ENCODE measurements around the gene MON1A. TPM values are rescaled to one million over a fixed set of nuclear protein-coding genes. Genes with fewer than 3 reads are reported as not detected.

MON1A gene
- total and polyA plus RNA-seq, 4 donors: 4.6 to 9.5 (median 8.2) TPM

DNA sequence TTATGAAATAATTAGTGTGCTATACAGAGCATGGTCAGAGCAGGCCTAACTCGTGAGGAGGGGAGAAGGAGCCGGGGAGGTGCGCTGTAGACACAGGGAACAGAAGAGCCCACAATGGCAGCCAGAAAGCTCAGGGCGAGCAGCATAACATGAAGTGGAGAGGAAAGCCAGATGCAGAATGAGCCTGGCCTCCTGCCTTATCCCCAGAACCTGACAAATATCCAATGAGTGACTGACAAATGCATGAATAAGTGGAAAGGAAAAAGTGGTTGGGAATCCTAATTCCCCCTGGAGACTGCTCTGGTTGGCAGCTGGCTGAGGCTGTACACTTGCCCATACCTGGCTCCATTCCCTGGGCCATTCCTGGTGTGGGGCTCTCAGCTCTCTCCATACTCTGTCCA lies 16.7 kb downstream of the MON1A start (continued):
- TF ChIP-seq, protein P1, sequence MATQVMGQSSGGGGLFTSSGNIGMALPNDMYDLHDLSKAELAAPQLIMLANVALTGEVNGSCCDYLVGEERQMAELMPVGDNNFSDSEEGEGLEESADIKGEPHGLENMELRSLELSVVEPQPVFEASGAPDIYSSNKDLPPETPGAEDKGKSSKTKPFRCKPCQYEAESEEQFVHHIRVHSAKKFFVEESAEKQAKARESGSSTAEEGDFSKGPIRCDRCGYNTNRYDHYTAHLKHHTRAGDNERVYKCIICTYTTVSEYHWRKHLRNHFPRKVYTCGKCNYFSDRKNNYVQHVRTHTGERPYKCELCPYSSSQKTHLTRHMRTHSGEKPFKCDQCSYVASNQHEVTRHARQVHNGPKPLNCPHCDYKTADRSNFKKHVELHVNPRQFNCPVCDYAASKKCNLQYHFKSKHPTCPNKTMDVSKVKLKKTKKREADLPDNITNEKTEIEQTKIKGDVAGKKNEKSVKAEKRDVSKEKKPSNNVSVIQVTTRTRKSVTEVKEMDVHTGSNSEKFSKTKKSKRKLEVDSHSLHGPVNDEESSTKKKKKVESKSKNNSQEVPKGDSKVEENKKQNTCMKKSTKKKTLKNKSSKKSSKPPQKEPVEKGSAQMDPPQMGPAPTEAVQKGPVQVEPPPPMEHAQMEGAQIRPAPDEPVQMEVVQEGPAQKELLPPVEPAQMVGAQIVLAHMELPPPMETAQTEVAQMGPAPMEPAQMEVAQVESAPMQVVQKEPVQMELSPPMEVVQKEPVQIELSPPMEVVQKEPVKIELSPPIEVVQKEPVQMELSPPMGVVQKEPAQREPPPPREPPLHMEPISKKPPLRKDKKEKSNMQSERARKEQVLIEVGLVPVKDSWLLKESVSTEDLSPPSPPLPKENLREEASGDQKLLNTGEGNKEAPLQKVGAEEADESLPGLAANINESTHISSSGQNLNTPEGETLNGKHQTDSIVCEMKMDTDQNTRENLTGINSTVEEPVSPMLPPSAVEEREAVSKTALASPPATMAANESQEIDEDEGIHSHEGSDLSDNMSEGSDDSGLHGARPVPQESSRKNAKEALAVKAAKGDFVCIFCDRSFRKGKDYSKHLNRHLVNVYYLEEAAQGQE (IDR thresholded peaks at IDR 0.05): no peak
- no peak for TF ChIP-seq RXRA (IDR thresholded peaks at IDR 0.05)
- TF ChIP-seq EGR1 (IDR thresholded peaks at IDR 0.05; ENCODE audit: low read depth in 2 of 2): no peak
- no peak for TF ChIP-seq GABPA (IDR thresholded peaks at IDR 0.05 in 1 of 2, conservative IDR thresholded peaks at IDR 0.05 in 1 of 2)
- no peak for TF ChIP-seq TAF1 (conservative IDR thresholded peaks at IDR 0.05)
- no peak for TF ChIP-seq NR2F2 (IDR thresholded peaks at IDR 0.05)
- TF ChIP-seq, protein P2, sequence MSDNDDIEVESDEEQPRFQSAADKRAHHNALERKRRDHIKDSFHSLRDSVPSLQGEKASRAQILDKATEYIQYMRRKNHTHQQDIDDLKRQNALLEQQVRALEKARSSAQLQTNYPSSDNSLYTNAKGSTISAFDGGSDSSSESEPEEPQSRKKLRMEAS (IDR thresholded peaks at IDR 0.05): no peak

DNA sequence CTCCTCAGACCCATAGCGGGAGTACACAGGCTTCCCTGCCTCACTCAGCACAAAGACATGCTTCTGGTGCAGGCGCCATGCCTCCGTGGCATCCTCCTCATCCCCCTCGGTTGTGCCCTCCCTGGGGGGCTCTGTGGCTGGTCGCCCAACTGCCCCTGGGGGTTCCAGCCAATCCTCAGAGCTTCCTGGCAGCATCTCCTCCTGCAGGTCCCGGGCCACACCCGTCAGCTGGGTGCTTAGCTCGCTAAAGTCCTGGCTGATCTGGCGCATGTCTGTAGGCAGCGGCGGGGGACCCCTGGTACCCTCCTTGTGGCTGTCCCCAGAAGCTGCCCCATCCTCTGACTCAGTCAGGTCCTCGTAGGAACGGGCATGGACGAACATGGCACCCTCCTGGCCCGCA lies 18.0 kb downstream of the MON1A start:
- no peak overlapping the region for H3K9ac ChIP-seq (ENCODE audit: low read depth in 1 of 2, low read length in 2 of 2)
- no peaks in the 10 kb centered on the region for H3K4me1 ChIP-seq (ENCODE audit: control insufficient read depth in 4 of 4, insufficient read depth in 4 of 4, low read length in 3 of 4)
- H3K36me3 ChIP-seq (ENCODE audit: control insufficient read depth in 4 of 4, insufficient read depth in 3 of 4, low read depth in 1 of 4, low read length in 3 of 4): peaks cover 2 to 41% (median 6%) of the 10 kb centered on the region in 4 donors
- WGBS: 95% methylated on average over 15 of the region's 15 CpGs
- no peak overlapping the region for H3K4me3 ChIP-seq (ENCODE audit: low read depth in 1 of 3, low read length in 3 of 3)
- TF ChIP-seq, protein P3, sequence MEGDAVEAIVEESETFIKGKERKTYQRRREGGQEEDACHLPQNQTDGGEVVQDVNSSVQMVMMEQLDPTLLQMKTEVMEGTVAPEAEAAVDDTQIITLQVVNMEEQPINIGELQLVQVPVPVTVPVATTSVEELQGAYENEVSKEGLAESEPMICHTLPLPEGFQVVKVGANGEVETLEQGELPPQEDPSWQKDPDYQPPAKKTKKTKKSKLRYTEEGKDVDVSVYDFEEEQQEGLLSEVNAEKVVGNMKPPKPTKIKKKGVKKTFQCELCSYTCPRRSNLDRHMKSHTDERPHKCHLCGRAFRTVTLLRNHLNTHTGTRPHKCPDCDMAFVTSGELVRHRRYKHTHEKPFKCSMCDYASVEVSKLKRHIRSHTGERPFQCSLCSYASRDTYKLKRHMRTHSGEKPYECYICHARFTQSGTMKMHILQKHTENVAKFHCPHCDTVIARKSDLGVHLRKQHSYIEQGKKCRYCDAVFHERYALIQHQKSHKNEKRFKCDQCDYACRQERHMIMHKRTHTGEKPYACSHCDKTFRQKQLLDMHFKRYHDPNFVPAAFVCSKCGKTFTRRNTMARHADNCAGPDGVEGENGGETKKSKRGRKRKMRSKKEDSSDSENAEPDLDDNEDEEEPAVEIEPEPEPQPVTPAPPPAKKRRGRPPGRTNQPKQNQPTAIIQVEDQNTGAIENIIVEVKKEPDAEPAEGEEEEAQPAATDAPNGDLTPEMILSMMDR (IDR thresholded peaks at IDR 0.05; ENCODE audit: low read depth, low read length, missing input control): no peak
- TF ChIP-seq NR2F2 (IDR thresholded peaks at IDR 0.05): no peak
- TF ChIP-seq, protein P2 (IDR thresholded peaks at IDR 0.05): no peak
- TF ChIP-seq FOXA2 (IDR thresholded peaks at IDR 0.05): no peak
- no peak for TF ChIP-seq HNF4G (IDR thresholded peaks at IDR 0.05)
- TF ChIP-seq RXRA (IDR thresholded peaks at IDR 0.05): no peak
- TF ChIP-seq, protein P4, sequence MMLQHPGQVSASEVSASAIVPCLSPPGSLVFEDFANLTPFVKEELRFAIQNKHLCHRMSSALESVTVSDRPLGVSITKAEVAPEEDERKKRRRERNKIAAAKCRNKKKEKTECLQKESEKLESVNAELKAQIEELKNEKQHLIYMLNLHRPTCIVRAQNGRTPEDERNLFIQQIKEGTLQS (IDR thresholded peaks at IDR 0.05): no peak
- no peak for TF ChIP-seq GABPA (IDR thresholded peaks at IDR 0.05 in 1 of 2, conservative IDR thresholded peaks at IDR 0.05 in 1 of 2)
- no peak for TF ChIP-seq HNF4A (conservative IDR thresholded peaks at IDR 0.05)
- no peak for TF ChIP-seq TAF1 (conservative IDR thresholded peaks at IDR 0.05)
- no peak for TF ChIP-seq YY1 (IDR thresholded peaks at IDR 0.05)
- no peak overlapping the region for H3K27ac ChIP-seq (ENCODE audit: low read depth in 1 of 2, low read length in 2 of 2)
- no peaks in the 10 kb centered on the region for H3K9me3 ChIP-seq (ENCODE audit: control insufficient read depth in 4 of 4, low read length in 3 of 4)
- H3K27me3 ChIP-seq (ENCODE audit: control insufficient read depth in 4 of 4, insufficient read depth in 4 of 4, low read length in 3 of 4): no peaks in the 10 kb centered on the region
- DNase-seq (ENCODE audit: low spot score): no peak

DNA sequence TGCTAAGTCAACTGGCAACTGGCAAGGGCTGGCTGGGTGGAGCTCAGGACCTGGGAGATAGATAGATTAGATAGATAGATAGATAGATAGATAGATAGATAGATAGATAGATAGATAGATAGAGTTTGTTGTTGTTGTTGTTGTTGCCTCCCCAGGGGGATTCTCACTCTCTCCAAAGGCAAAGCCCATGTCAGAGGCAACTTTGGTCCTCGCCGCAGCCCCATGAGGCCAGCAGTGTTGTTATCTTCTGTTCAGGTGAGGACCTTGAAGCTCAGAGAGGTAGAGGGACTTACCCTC lies 18.5 kb downstream of the MON1A start:
- no peak overlapping the region for H3K27ac ChIP-seq (ENCODE audit: low read depth in 1 of 2, low read length in 2 of 2)
- H3K4me3 ChIP-seq (ENCODE audit: low read depth in 1 of 3, low read length in 3 of 3): no peak overlapping the region
- DNase-seq (ENCODE audit: low spot score): no peak
- H3K4me1 ChIP-seq (ENCODE audit: control insufficient read depth in 4 of 4, insufficient read depth in 4 of 4, low read length in 3 of 4): peaks cover 0 to 4% (median under 1%) of the 10 kb centered on the region in 4 donors
- no peaks in the 10 kb centered on the region for H3K9me3 ChIP-seq (ENCODE audit: control insufficient read depth in 4 of 4, low read length in 3 of 4)
- no peak overlapping the region for H3K9ac ChIP-seq (ENCODE audit: low read depth in 1 of 2, low read length in 2 of 2)
- peaks cover 2 to 41% (median 6%) of the 10 kb centered on the region in 4 donors for H3K36me3 ChIP-seq (ENCODE audit: control insufficient read depth in 4 of 4, insufficient read depth in 3 of 4, low read depth in 1 of 4, low read length in 3 of 4)
- no peaks in the 10 kb centered on the region for H3K27me3 ChIP-seq (ENCODE audit: control insufficient read depth in 4 of 4, insufficient read depth in 4 of 4, low read length in 3 of 4)
- WGBS: 99% methylated on average over 2 of the region's 2 CpGs
- TF ChIP-seq, protein P3 (IDR thresholded peaks at IDR 0.05; ENCODE audit: low read depth, low read length, missing input control): no peak
- no peak for TF ChIP-seq RXRA (IDR thresholded peaks at IDR 0.05)
- no peak for TF ChIP-seq FOXA2 (IDR thresholded peaks at IDR 0.05)
- no peak for TF ChIP-seq EGR1 (IDR thresholded peaks at IDR 0.05; ENCODE audit: low read depth in 2 of 2)
- TF ChIP-seq HNF4G (IDR thresholded peaks at IDR 0.05): no peak
- no peak for TF ChIP-seq YY1 (IDR thresholded peaks at IDR 0.05)
- TF ChIP-seq, protein P4 (IDR thresholded peaks at IDR 0.05): no peak
- TF ChIP-seq TAF1 (conservative IDR thresholded peaks at IDR 0.05): no peak
- TF ChIP-seq RAD21 (IDR thresholded peaks at IDR 0.05): no peak
- no peak for TF ChIP-seq FOXA1 (IDR thresholded peaks at IDR 0.05)
- TF ChIP-seq, protein P1 (IDR thresholded peaks at IDR 0.05): no peak
- TF ChIP-seq GABPA (IDR thresholded peaks at IDR 0.05 in 1 of 2, conservative IDR thresholded peaks at IDR 0.05 in 1 of 2): no peak
- TF ChIP-seq JUND (IDR thresholded peaks at IDR 0.05): no peak
- no peak for TF ChIP-seq HNF4A (conservative IDR thresholded peaks at IDR 0.05)

Measured in liver (tissue), 9 donors.